Loucy (cell line): ENCODE results near the gene SGCA.

Experiments used
- H2AFZ ChIP-seq: fragments of 200-600 bp; sonication (generic); 2 replicates; pipeline ENCODE4 v1.6.0; 2016; ENCODE audit warnings: antibody characterized with exemption, mild to moderate bottlenecking, low read length, moderate library complexity
- H3F3A ChIP-seq: fragments of 200-600 bp; 2 replicates; pipeline ENCODE4 v1.6.0; 2016; ENCODE audit warnings: antibody characterized with exemption, low read depth, mild to moderate bottlenecking
- H3K27me3 ChIP-seq: fragments of 200-600 bp; sonication (generic); 2 replicates; pipeline ENCODE4 v1.6.1; 2014; ENCODE audit warnings: low read length, mild to moderate bottlenecking; ENCODE audit not compliant: insufficient read depth, poor library complexity, severe bottlenecking
- H3K36me3 ChIP-seq: fragments of 200-600 bp; sonication (generic); 2 replicates; pipeline ENCODE4 v1.6.1; 2016; ENCODE audit warnings: low read length; ENCODE audit not compliant: insufficient read depth
- H3K4me1 ChIP-seq: fragments of 200-600 bp; sonication (generic); 2 replicates; pipeline ENCODE4 v1.5.1; 2014; ENCODE audit warnings: low read length, mild to moderate bottlenecking; ENCODE audit not compliant: insufficient read depth, poor library complexity, severe bottlenecking
- H3K4me2 ChIP-seq: fragments of 200-600 bp; sonication (generic); 2 replicates; pipeline ENCODE4 v1.6.0; 2014; ENCODE audit warnings: antibody characterized with exemption, low read length, low read depth, mild to moderate bottlenecking; ENCODE audit not compliant: poor library complexity, severe bottlenecking
- H3K4me3 ChIP-seq: fragments of 200-600 bp; sonication (generic); 2 replicates; pipeline ENCODE4 v1.5.1; 2014; ENCODE audit warnings: low read length, mild to moderate bottlenecking, mixed read lengths; ENCODE audit not compliant: poor library complexity, severe bottlenecking
- H3K79me2 ChIP-seq: fragments of 200-600 bp; sonication (generic); 2 replicates; pipeline ENCODE4 v1.6.1; 2014; ENCODE audit warnings: low read length; ENCODE audit not compliant: insufficient read depth
- H3K9ac ChIP-seq: fragments of 200-600 bp; sonication (generic); 2 replicates; pipeline ENCODE4 v1.6.0; 2014; ENCODE audit warnings: mild to moderate bottlenecking, low read depth, low read length, moderate library complexity; ENCODE audit not compliant: poor library complexity, severe bottlenecking
- H3K9me2 ChIP-seq: fragments of 200-600 bp; sonication (generic); replicated peaks from 2 replicates; pipeline ENCODE4 v1.6.1; 2016; ENCODE audit warnings: low read depth, low read length, mixed read lengths
- H3K9me3 ChIP-seq: fragments of 200-600 bp; sonication (generic); 2 replicates; pipeline ENCODE4 v1.6.1; 2014; ENCODE audit warnings: mild to moderate bottlenecking, antibody characterized with exemption, low read length, low read depth; ENCODE audit not compliant: insufficient read depth
- H4K20me1 ChIP-seq: fragments of 200-600 bp; sonication (generic); 2 replicates; pipeline ENCODE4 v1.6.0; 2014; ENCODE audit warnings: antibody characterized with exemption, low read length, mild to moderate bottlenecking; ENCODE audit not compliant: insufficient read depth, poor library complexity, severe bottlenecking
- EZH2phosphoT487 ChIP-seq: fragments of 200-600 bp; IDR thresholded peaks from 2 replicates; pipeline ENCODE4 v1.6.1; 2018; ENCODE audit warnings: antibody characterized with exemption, mild to moderate bottlenecking, moderate library complexity, borderline replicate concordance
- TF ChIP-seq, protein P1 (sequence below): fragments of 200-600 bp; sonication (generic); conservative IDR thresholded peaks from 2 replicates; pipeline ENCODE4 v1.5.1; 2014; ENCODE audit warnings: mild to moderate bottlenecking, antibody characterized with exemption, low read length

Gene SGCA

DNA sequence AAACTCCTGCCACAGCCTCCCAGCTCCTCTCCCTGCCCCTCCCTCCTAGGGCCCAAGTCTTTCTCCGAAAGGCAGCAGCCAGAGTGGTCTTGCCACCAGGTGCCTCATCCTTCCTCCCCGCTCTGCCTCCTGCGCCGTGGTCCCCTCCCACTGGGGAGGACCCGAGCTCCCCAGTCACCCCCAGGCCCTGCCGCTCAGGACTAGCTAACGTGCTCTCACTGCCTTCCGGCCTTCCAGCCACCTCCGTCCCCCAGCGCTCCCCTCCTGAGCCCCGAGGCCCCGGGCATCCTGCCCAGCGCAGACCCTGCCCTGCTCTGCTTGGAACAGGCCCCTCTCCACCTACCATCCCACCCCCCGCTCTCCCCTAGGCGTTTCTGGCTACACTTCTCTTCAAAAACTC is 55.0 kb downstream of the SGCA start:
- no peaks in the 10 kb centered on the region for H3F3A ChIP-seq
- H3K9me3 ChIP-seq: no peaks in the 10 kb centered on the region
- no peak overlapping the region for H3K4me3 ChIP-seq
- no peaks in the 10 kb centered on the region for H3K9me2 ChIP-seq
- TF ChIP-seq, protein P1, sequence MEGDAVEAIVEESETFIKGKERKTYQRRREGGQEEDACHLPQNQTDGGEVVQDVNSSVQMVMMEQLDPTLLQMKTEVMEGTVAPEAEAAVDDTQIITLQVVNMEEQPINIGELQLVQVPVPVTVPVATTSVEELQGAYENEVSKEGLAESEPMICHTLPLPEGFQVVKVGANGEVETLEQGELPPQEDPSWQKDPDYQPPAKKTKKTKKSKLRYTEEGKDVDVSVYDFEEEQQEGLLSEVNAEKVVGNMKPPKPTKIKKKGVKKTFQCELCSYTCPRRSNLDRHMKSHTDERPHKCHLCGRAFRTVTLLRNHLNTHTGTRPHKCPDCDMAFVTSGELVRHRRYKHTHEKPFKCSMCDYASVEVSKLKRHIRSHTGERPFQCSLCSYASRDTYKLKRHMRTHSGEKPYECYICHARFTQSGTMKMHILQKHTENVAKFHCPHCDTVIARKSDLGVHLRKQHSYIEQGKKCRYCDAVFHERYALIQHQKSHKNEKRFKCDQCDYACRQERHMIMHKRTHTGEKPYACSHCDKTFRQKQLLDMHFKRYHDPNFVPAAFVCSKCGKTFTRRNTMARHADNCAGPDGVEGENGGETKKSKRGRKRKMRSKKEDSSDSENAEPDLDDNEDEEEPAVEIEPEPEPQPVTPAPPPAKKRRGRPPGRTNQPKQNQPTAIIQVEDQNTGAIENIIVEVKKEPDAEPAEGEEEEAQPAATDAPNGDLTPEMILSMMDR: no peak
- no peak for TF ChIP-seq EZH2phosphoT487
- H3K36me3 ChIP-seq: no peaks in the 10 kb centered on the region
- peaks cover 11% of the 10 kb centered on the region for H3K4me1 ChIP-seq
- no peaks in the 10 kb centered on the region for H3K79me2 ChIP-seq
- H3K9ac ChIP-seq: no peak overlapping the region
- H2AFZ ChIP-seq: no peak overlapping the region
- H4K20me1 ChIP-seq: no peaks in the 10 kb centered on the region
- no peak overlapping the region for H3K4me2 ChIP-seq
- H3K27me3 ChIP-seq: no peaks in the 10 kb centered on the region

DNA sequence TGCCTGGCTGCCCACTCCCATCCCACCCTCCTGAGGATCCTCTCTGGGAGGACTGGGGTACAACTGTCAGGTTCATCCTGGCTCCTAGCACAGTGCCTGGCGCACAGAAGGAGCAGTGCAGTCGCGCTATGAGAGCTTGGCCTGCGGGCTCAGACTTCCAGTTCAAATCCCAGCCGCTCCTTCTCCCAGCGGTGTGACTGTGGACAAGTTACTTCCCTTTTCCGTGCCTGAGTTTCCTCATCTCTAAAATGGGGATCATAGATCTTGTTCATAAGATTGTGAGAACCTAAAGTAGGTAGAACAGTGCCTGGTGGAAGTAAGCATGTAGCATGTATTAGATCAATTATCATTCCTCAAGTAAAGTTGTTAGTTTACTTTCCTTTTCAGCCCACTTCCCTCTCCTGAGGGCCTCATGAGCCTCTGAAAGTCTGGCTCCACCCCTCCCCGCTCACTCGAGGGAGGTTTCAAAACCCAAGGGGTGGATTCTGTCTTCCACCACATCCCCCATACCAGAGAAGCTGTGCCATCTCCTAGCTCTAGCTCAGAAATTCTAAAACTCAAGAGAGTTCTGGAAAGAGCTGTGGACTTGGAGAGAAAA is 55.6 kb downstream of the SGCA start:
- Histone ChIP-seq H4K20me1 (no peaks in the 10 kb centered on the region), H3K4me2 (peak overlapping the region; percentile 10), H3K9me3 (no peaks in the 10 kb centered on the region), H2AFZ (no peak overlapping the region; the same call in 1 of the 2 replicates), H3K27me3 (no peaks in the 10 kb centered on the region), H3F3A (no peaks in the 10 kb centered on the region), H3K36me3 (no peaks in the 10 kb centered on the region), H3K9me2 (no peaks in the 10 kb centered on the region), H3K79me2 (no peaks in the 10 kb centered on the region), H3K4me3 (no peak overlapping the region), H3K4me1 (peaks cover 11% of the 10 kb centered on the region), H3K9ac (no peak overlapping the region)
- TF ChIP-seq, protein P1: no peak
- TF ChIP-seq EZH2phosphoT487: no peak

DNA sequence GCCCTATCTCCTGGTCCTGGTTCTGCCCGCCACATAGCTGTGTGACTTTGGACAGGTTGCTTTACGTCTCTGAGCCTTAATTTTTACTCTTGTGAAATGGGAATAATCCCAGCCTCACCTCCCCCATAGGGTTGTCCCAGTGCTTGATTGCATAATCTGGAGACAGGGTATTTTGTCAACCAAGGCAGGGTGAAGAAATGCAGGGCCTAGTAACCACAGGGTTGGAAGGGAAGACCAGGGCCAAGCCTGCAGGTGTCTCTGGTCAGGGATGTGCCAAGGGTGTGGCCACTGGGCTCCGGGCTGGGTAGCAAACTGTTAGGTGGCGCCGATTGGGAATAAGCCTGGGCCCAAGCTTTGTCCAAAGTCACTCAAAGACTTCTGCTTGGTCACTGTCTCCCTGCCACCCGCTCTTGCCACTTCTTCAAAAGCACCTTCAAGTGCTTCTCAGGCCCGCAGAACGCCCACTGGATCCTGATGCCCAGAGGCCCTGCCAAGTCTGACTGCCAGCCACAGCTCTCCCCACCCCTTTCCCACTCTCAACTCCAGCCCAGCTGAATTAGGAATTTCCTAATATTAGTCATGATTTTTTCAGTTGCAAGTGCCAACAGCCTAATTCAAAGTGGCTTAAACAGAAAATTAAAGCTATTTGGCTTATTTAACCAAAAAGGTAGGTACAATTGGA is 56.2 kb downstream of the SGCA start:
- no peaks in the 10 kb centered on the region for H3K9me2 ChIP-seq
- H2AFZ ChIP-seq: no peak overlapping the region; the same call in 1 of the 2 replicates
- H3K27me3 ChIP-seq: no peaks in the 10 kb centered on the region
- TF ChIP-seq EZH2phosphoT487: no peak
- TF ChIP-seq, protein P1: no peak
- H3K9me3 ChIP-seq: no peaks in the 10 kb centered on the region
- no peaks in the 10 kb centered on the region for H4K20me1 ChIP-seq
- H3K4me2 ChIP-seq: peak overlapping the region; percentile 10
- H3K79me2 ChIP-seq: no peaks in the 10 kb centered on the region
- H3K4me3 ChIP-seq: no peak overlapping the region
- H3F3A ChIP-seq: no peaks in the 10 kb centered on the region
- peaks cover 11% of the 10 kb centered on the region for H3K4me1 ChIP-seq
- H3K36me3 ChIP-seq: no peaks in the 10 kb centered on the region
- no peak overlapping the region for H3K9ac ChIP-seq
